ENCODE data around the gene SETBP1. TPM values are rescaled to one million over a fixed set of nuclear protein-coding genes. Genes with fewer than 3 reads are reported as not detected.

Gene SETBP1
- total RNA-seq, 1 donor from 2014 or later = 2.7 TPM

- no peak for DNase-seq
These were observed 366.3 kb downstream of the SETBP1 start for GRCh38 chr18:45046961-45047360.

- no peak for DNase-seq
These were observed 369.1 kb downstream of the SETBP1 start for GRCh38 chr18:45049578-45050319.

- DNase-seq = no peak
These were observed 370.3 kb downstream of the SETBP1 start for GRCh38 chr18:45050712-45051601.

- no peak for DNase-seq
These were observed 373.9 kb downstream of the SETBP1 start for GRCh38 chr18:45054636-45055035.

- no peak for DNase-seq
These were observed 375.1 kb downstream of the SETBP1 start for GRCh38 chr18:45055811-45056210.

GRCh38 chr18:45056926-45057325 lies 376.2 kb downstream of the SETBP1 start:
- DNase-seq = no peak

- DNase-seq = no peak
These were observed 377.4 kb downstream of the SETBP1 start for GRCh38 chr18:45057955-45058600.

- no peak for DNase-seq
These were observed 379.0 kb downstream of the SETBP1 start for GRCh38 chr18:45059695-45060094.

- DNase-seq = no peak
These were observed 379.4 kb downstream of the SETBP1 start for GRCh38 chr18:45060102-45060501.

GRCh38 chr18:45061359-45061758 lies 380.7 kb downstream of the SETBP1 start:
- no peak for DNase-seq

- DNase-seq = no peak
These were observed 382.8 kb downstream of the SETBP1 start for GRCh38 chr18:45063246-45064038.

GRCh38 chr18:45066210-45066609 lies 385.5 kb downstream of the SETBP1 start:
- no peak for DNase-seq

- DNase-seq = no peak
These were observed 386.2 kb downstream of the SETBP1 start for GRCh38 chr18:45066886-45067285.

GRCh38 chr18:45068400-45069094 lies 387.9 kb downstream of the SETBP1 start:
- no peak for DNase-seq

GRCh38 chr18:45069546-45069945 lies 388.9 kb downstream of the SETBP1 start:
- no peak for DNase-seq

- DNase-seq = no peak
These were observed 391.3 kb downstream of the SETBP1 start for GRCh38 chr18:45071956-45072355.

- no peak for DNase-seq
These were observed 392.9 kb downstream of the SETBP1 start for GRCh38 chr18:45073556-45073955.

GRCh38 chr18:45081566-45082181 lies 401.0 kb downstream of the SETBP1 start:
- no peak for DNase-seq

- no peak for DNase-seq
These were observed 402.7 kb downstream of the SETBP1 start for GRCh38 chr18:45083226-45083855.

GRCh38 chr18:45084206-45084605 lies 403.5 kb downstream of the SETBP1 start:
- no peak for DNase-seq
